SK-N-DZ (cell line): ENCODE measurements around the gene TJP1.
"Not testable (repeated sequence)": the region's sequence is repeated elsewhere in the genome, so short reads cannot be mapped to it uniquely, and the experiment has no call there.

ENCODE experiments used
- DNase-seq: peaks from one replicate; pipeline ENCODE4 v3.0.0-alpha.2; 2015; ENCODE audit warnings: low spot score

Gene TJP1

GRCh38 chr15:29800491-29801366 lies 21.5 kb downstream of the TJP1 start:
- DNase-seq, result no peak

- DNase-seq, result no peak
Measured at GRCh38 chr15:29799859-29800258, 22.4 kb downstream of the TJP1 start.

DNA sequence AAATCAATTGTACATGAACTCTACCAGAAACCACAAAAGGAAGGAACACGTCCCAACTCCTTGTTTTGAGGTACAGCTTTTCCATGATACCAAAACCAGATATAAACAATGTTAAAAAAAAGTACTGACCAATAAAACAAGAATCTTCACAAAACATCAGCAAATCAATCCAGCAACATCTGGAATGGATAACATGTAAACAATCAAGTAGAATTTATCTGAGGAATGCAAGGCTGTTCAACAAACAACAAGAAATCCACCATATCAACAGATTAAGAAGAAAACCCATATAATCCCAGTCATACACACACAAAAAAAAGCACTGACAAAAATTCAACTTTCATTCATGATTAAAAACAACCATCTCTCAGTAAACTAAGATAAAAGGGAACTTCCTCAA lies 26.7 kb downstream of the TJP1 start:
- no peak for DNase-seq

DNA sequence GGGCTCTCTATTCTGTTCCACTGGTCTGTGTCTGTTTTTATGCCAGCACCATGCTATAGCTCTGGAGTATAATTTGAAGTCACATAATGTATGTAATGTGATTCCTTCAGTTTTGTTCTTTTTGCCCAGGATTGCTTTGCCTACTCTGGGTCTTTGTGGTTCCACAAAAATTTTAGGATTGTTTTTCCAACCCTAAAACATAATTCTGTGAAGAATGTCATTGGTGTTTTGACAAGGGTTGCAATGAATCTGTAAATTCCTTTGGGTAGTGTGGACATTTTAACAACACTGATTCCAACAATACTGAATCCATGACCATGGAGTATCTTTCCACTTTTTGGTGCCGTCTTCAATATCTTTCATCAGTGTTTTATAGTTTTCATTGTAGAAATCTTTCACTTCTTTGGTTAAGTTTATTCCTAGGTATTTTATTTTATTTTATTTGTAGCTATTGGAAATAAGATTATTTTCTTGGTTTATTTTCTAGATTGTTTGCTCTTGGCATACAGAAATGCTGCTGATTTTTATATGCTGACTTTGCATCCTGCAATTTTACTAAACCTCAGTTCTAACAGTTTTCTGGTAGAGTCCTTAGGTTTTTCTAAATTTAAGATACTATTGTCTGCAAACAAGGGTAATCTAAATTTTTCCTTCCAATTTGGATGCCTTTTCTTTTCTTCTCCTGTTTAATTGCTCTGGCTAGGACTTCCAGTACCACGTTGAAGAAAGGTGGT lies 29.7 kb downstream of the TJP1 start:
- no peak for DNase-seq

DNA sequence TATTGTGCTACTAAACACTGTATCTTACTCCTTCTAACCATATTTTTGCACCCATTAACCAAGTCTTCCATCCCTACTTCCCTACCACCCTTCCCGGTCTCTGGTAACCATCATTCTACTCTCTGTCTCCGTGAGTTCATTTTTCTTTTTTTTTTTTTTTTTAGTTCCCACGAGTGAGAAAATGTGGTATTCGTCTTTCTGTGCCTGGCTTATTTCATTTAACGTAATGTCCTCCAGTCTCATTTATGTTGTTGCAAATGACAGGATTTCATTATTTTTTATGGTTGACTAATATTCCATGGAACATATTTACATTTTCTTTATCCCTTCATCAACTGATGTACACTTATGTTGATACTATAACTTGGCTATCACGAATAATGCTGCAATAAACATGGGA lies 31.7 kb downstream of the TJP1 start:
- DNase-seq, result no peak

GRCh38 chr15:29789871-29790270 lies 32.4 kb downstream of the TJP1 start:
- DNase-seq, result no peak

- no peak for DNase-seq
Measured at GRCh38 chr15:29788433-29789034, 33.7 kb downstream of the TJP1 start.

DNA sequence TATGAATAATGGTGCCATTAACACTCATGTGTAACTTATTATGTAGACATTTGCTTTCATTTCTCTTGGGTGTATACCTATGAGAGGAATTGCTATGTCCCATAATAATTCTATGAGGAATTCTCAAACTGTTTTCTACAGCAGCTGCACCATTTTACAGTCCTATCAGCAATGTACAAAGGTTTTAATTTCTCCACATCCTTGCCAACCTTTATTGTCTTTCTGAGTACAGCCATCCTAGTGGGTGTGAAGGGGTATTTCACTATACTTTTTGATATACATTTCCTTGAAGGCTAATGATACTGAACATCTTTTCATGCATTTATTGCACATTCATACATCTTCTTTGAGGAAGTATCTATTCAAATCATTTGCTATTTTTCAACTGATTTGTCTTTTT lies 34.5 kb downstream of the TJP1 start:
- DNase-seq, result no peak

DNA sequence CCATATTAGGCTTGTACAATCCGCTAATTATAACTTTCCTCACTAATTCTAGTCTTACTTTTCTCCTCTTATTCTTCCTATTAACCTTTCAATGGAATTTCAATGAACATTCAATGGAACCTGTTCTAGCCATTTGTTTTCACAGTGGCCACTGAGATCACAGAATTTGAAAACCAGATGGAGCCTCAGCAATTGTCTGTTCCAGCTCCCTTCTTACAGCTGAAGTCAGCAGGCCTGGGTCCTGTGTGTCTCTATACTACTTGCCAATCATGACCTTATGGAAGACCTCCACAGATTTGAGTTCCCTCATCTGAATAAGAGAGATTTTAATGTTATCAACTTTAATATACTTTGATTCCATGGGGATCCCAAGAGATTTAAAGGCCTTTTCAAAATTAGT lies 36.6 kb downstream of the TJP1 start:
- no peak for DNase-seq

GRCh38 chr15:29785136-29785535 lies 37.1 kb downstream of the TJP1 start:
- no peak for DNase-seq

DNA sequence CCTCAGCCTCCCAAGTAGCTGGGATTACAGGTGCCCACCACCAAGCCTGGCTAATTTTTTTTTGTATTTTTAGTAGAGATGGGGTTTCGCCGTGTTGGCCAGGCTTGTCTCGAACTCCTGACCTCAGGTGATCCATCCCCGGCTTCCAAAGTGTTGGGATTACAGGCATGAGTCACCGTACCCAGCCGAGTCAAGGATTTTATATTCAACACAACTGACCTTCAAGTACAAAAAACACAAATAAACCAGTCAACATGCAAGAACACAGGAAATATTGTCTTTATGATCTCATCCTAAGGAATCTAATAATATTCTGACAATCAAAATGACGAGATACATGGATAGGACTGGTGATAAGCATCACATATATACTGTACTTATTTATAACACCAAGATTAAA lies 37.9 kb downstream of the TJP1 start:
- DNase-seq, result no peak

DNA sequence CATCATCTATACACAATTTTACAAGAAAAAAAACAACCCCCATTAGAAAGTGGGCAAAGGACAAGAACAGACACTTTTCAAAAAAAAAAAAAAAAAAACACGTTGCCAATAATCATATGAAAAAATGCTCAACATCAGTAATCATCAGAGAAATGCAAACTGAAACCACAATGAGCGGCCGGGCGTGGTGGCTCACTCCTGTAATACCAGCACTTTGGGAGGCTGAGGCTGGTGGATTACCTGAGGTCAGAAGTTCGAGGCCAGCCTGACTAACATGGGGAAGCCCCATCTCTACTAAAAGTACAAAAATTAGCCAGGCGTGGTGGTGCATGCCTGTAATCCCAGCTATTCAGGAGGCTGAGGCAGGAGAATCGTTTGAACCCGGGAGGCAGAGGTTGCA lies 39.5 kb downstream of the TJP1 start:
- not testable (repeated sequence) for DNase-seq

GRCh38 chr15:29778382-29778781 lies 43.9 kb downstream of the TJP1 start:
- DNase-seq, result no peak

GRCh38 chr15:29776859-29777258 lies 45.4 kb downstream of the TJP1 start:
- DNase-seq, result no peak

DNA sequence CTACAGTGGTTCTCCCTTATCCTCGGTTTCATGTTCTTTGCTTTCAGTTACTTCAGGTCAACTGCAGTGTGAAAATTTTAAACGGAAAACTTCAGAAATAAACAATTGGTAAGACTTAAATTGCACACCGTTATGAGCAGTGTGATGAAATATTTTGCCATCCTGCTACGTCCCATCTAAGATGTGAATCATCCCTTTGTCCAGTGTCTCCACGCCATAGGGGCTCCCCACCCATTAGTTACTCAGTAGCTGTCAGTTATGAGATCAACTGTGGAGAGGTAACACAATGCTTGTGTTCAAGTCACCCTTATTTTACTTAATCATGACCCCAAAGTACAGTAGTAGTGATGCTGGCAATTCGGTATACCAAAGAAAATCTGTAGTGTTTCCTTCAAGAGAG lies 47.4 kb downstream of the TJP1 start:
- no peak for DNase-seq

- no peak for DNase-seq
Measured at GRCh38 chr15:29773816-29774215, 48.5 kb downstream of the TJP1 start.

GRCh38 chr15:29773000-29773399 lies 49.3 kb downstream of the TJP1 start:
- no peak for DNase-seq

- DNase-seq, result no peak
Measured at GRCh38 chr15:29770796-29771195, 51.5 kb downstream of the TJP1 start.

DNA sequence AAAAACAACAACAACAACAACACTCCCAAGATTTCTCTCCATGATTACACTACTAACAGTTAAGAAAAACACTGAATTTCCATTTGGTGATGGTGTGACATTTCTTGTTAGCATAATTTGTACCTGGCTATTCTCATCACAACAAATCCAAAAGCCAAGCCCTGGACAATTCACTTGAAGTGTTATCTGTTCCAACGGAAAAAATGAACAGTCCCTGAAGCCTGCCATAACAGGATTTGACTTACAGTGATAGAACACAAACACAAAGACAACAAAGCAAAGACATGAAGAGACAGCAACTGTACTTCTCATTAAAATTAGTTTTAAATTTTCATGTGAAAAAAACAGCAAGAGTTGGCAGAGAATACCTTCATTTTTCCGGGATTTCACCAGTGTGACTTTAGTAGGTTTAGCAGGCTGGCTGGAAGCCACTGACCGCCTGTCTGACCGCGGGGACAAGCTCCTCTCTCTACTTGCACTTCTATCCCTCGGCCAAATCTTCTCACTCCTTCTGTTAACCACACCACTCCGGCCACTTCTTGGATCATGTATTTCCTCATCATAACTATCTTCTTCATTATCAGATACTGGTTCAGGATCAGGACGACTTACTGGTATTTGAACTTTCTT lies 56.3 kb downstream of the TJP1 start:
- no peak for DNase-seq

DNA sequence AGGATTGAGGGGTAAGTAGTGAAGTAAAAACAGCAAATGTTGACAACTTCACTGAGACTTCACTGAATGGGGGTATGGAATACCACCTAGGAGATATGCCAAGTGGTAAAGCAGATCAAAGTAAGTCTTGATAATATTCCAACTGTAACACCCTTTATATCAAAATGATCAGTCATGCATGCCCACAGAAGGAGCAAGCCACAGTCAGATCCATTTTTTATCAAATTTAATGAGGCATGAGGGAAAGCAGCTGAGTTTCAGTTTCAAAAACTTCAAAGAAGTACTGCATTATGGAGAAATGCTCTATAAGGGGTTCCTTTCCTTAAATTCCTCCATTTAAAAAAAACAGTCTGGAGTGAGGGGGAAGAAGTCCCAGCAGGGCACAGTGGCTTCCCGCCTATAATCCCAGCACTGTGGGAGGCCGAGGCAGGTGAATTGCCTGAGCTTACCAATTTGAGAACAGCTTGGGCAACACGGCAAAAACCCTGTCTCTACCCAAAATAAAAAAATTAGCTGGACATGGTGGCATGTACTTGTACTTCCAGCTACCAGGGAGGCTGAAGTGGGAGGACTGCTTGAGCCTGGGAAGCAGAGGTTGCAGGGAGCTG lies 56.9 kb downstream of the TJP1 start:
- no peak for DNase-seq

DNA sequence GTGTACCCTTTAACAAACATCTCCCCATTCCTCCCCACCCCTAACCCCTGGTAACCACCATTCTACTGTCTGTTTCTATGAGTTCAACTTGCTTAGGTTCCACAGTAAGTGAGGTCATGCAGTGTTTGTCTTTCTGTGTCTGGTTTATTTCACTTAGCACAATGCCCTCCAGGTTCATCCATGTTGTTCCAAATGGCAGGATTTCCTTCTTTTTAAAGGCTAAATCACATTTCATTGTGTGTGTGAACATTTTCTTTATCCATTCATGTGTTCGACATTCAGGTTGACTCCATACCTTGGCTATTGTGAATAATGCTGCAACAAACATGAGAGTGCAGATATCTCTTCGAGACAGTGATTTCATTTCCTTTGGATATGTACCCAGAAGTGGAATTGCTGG lies 62.7 kb downstream of the TJP1 start:
- no peak for DNase-seq
